Liver (tissue), 9 donors: ENCODE data around the gene ZNF606. TPM values are rescaled to one million over a fixed set of nuclear protein-coding genes. Genes with fewer than 3 reads are reported as not detected.
A peak's percentile ranks its signal among the peaks of the same experiment; 100 is the strongest.

ENCODE experiments used
- DNase-seq: peaks from one replicate; pipeline ENCODE4 v3.0.0-alpha.2; 2017; ENCODE audit warnings: low spot score
- H3K27ac ChIP-seq, 2 donors: one replicate each; pipeline ENCODE4 v1.7.0; 2013; ENCODE audit warnings: inconsistent platforms in 2 of 2, low read length in 2 of 2, control low read depth in 1 of 2, low read depth in 1 of 2, mild to moderate bottlenecking in 1 of 2
- H3K27me3 ChIP-seq, 4 donors: one replicate each; pipeline versions ENCODE4 v1.6.1 to v1.7.0; 2013; ENCODE audit warnings: low read length in 3 of 4, inconsistent platforms in 1 of 4, mild to moderate bottlenecking in 1 of 4, moderate library complexity in 1 of 4; ENCODE audit not compliant: control insufficient read depth in 4 of 4, insufficient read depth in 4 of 4
- H3K36me3 ChIP-seq, 4 donors: one replicate each; pipeline versions ENCODE4 v1.6.1 to v1.7.0; 2013; ENCODE audit warnings: low read length in 3 of 4, mild to moderate bottlenecking in 3 of 4, low read depth in 1 of 4, moderate library complexity in 1 of 4; ENCODE audit not compliant: control insufficient read depth in 4 of 4, insufficient read depth in 3 of 4
- H3K4me1 ChIP-seq, 4 donors: one replicate each; pipeline versions ENCODE4 v1.6.1 to v1.7.0; 2013; ENCODE audit warnings: low read length in 3 of 4, mild to moderate bottlenecking in 3 of 4, moderate library complexity in 1 of 4; ENCODE audit not compliant: control insufficient read depth in 4 of 4, insufficient read depth in 4 of 4
- H3K4me3 ChIP-seq, 3 donors: one replicate each; pipeline versions ENCODE4 v1.6.1 to v1.7.0; 2013; ENCODE audit warnings: low read length in 3 of 3, control low read depth in 1 of 3, low read depth in 1 of 3, mild to moderate bottlenecking in 1 of 3
- H3K9ac ChIP-seq, 2 donors: one replicate each; pipeline ENCODE4 v1.7.0; 2013; ENCODE audit warnings: low read length in 2 of 2, mild to moderate bottlenecking in 2 of 2, moderate library complexity in 2 of 2, control low read depth in 1 of 2, low read depth in 1 of 2
- H3K9me3 ChIP-seq, 4 donors: one replicate each; pipeline versions ENCODE4 v1.6.1 to v1.7.0; 2013; ENCODE audit warnings: low read length in 3 of 4; ENCODE audit not compliant: control insufficient read depth in 4 of 4
- ATF3 ChIP-seq: IDR thresholded peaks from 2 replicates; pipeline ENCODE4 v1.6.1; 2016; ENCODE audit warnings: antibody characterized with exemption
- EGR1 ChIP-seq, 2 donors: IDR thresholded peaks; 2 replicates each; pipeline ENCODE4 v1.6.1; 2016 to 2018; ENCODE audit warnings: antibody characterized with exemption in 2 of 2, low read depth in 2 of 2
- FOXA1 ChIP-seq: IDR thresholded peaks from 2 replicates; pipeline ENCODE4 v1.6.1; 2016; ENCODE audit warnings: antibody characterized with exemption
- FOXA2 ChIP-seq: IDR thresholded peaks from 2 replicates; pipeline ENCODE4 v1.6.1; 2016; ENCODE audit warnings: antibody characterized with exemption
- GABPA ChIP-seq, 2 donors: IDR thresholded peaks in 1 of 2; conservative IDR thresholded peaks in 1 of 2; 2 replicates each; pipeline ENCODE4 v1.6.1; 2016; ENCODE audit warnings: antibody characterized with exemption in 2 of 2, mild to moderate bottlenecking in 1 of 2, moderate library complexity in 1 of 2
- HNF4A ChIP-seq, 2 donors: conservative IDR thresholded peaks; 2 replicates each; pipeline ENCODE4 v1.6.1; 2016; ENCODE audit warnings: antibody characterized with exemption in 2 of 2, mild to moderate bottlenecking in 2 of 2
- HNF4G ChIP-seq: IDR thresholded peaks from 2 replicates; pipeline ENCODE4 v1.6.1; 2016; ENCODE audit warnings: antibody characterized with exemption
- JUND ChIP-seq, 2 donors: IDR thresholded peaks; 2 replicates each; pipeline ENCODE4 v1.6.1; 2016; ENCODE audit warnings: antibody characterized with exemption in 2 of 2
- NR2F2 ChIP-seq: IDR thresholded peaks from 2 replicates; pipeline ENCODE4 v1.6.1; 2016; ENCODE audit warnings: antibody characterized with exemption
- RAD21 ChIP-seq, 2 donors: IDR thresholded peaks; 2 replicates each; pipeline ENCODE4 v1.6.1; 2016; ENCODE audit warnings: antibody characterized with exemption in 2 of 2, mild to moderate bottlenecking in 2 of 2
- REST ChIP-seq: IDR thresholded peaks from 2 replicates; pipeline ENCODE4 v1.6.1; 2016; ENCODE audit warnings: antibody characterized with exemption, mild to moderate bottlenecking
- RXRA ChIP-seq, 2 donors: IDR thresholded peaks; 2 replicates each; pipeline ENCODE4 v1.6.1; 2017 to 2018; ENCODE audit warnings: antibody characterized with exemption in 2 of 2, mild to moderate bottlenecking in 1 of 2
- SP1 ChIP-seq: IDR thresholded peaks from 2 replicates; pipeline ENCODE4 v1.6.1; 2018; ENCODE audit warnings: antibody characterized with exemption, mild to moderate bottlenecking
- TAF1 ChIP-seq: conservative IDR thresholded peaks from 2 replicates; pipeline ENCODE4 v1.6.1; 2016; ENCODE audit warnings: antibody characterized with exemption, mild to moderate bottlenecking
- YY1 ChIP-seq: IDR thresholded peaks from 2 replicates; pipeline ENCODE4 v1.6.1; 2016; ENCODE audit warnings: antibody characterized with exemption, mild to moderate bottlenecking
- WGBS: extraction: QIAGEN DNeasy Blood & Tissue Kit; methylation state at CpG from one replicate; pipeline ENCODE4 v1.1.7; 2013; 5-methylcytosine and 5-hydroxymethylcytosine counted together
- polyA plus RNA-seq, 2 donors: library from polyadenylated mRNA; stranded (reverse) in 1 of 2; unstranded in 1 of 2; fragments of 200-250 nt in 1 of 2; fragments of >200 nt in 1 of 2; fragmentation: Nextera tagmentation in 1 of 2; extraction: Ambion mirVana in 1 of 2; gene quantifications; one replicate each; pipeline versions ENCODE4 v1.2.1 to v1.2.3, GENCODE V29; 2013 to 2015
- total RNA-seq, 2 donors: library from RNA; depleted of rRNA; stranded (reverse); fragments of >200 nt; gene quantifications; one replicate each; pipeline ENCODE4 v1.2.3, GENCODE V29; 2014
- TF ChIP-seq, protein P1 (sequence below): IDR thresholded peaks from 2 replicates; pipeline ENCODE4 v1.6.1; 2016; ENCODE audit warnings: antibody characterized with exemption
- TF ChIP-seq, protein P2 (sequence below): fragments of 150-350 bp; IDR thresholded peaks from 2 replicates; pipeline ENCODE4 v1.5.1; 2017; ENCODE audit warnings: improper control_type of control experiment, low read depth, low read length; ENCODE audit not compliant: missing input control
- TF ChIP-seq, protein P3 (sequence below): IDR thresholded peaks from 2 replicates; pipeline ENCODE4 v1.6.1; 2016; ENCODE audit warnings: antibody characterized with exemption
- donor health status: healthy.
- donor health status: healthy.
- donor health status: healthy.
- donor health status: healthy.
- donor health status: healthy.

The ZNF606 gene
- total and polyA plus RNA-seq, 4 donors: 3.2 to 12.8 (median 6.6) TPM

GRCh38 chr19:58001895-58002369, 688 bp downstream of the ZNF606 start (continued):
- no peak for TF ChIP-seq NR2F2

DNA sequence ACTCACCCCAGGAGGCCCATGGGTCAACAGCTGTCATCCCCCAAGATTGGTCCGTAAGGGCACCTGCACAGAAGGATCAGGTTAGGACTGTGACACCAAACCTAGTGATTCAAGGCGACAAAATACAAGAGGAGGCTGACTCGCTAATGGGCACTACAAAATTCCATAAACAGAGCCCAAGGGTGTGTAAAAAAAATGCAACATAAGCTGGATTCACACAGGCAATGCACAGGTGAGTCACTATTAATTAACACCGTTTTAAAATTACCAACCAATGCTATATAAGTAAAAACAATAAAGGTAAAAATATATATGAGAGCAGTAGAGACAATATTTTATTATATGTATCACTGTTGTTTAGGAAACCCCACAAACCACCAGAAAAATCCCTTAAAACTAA, 1.9 kb downstream of the ZNF606 start:
- Histone ChIP-seq H3K4me1 (peaks cover 7 to 19% (median 13%) of the 10 kb centered on the region in 4 donors), H3K27ac (no peak overlapping the region), H3K4me3 (peak overlapping the region in 2 of 3 donors; percentile 61 to 93), H3K36me3 (peaks cover 19 to 57% (median 55%) of the 10 kb centered on the region in 4 donors), H3K9me3 (peaks cover 42 to 67% (median 48%) of the 10 kb centered on the region in 4 donors), H3K9ac (no peak overlapping the region), H3K27me3 (no peaks in the 10 kb centered on the region)
- 97% methylated on average over 4 of the region's 4 CpGs for WGBS
- TF ChIP-seq JUND (IDR thresholded peaks at IDR 0.05): no peak
- no peak for TF ChIP-seq NR2F2
- no peak for TF ChIP-seq SP1
- TF ChIP-seq ATF3: no peak
- TF ChIP-seq YY1: no peak
- no peak for TF ChIP-seq TAF1
- TF ChIP-seq RAD21 (IDR thresholded peaks at IDR 0.05): no peak
- no peak for TF ChIP-seq HNF4G
- no peak for TF ChIP-seq FOXA2
- no peak for TF ChIP-seq GABPA (IDR thresholded peaks at IDR 0.05 in 1 of 2, conservative IDR thresholded peaks at IDR 0.05 in 1 of 2)
- DNase-seq: no peak

GRCh38 chr19:57992841-57993240, 9.8 kb downstream of the ZNF606 start:
- no peak overlapping the region for H3K27ac ChIP-seq
- DNase-seq: no peak
- no peak overlapping the region for H3K9ac ChIP-seq
- H3K9me3 ChIP-seq: peaks cover 54 to 88% (median 69%) of the 10 kb centered on the region in 4 donors
- peak overlapping the region in 2 of 3 donors; percentile 52 to 65 for H3K4me3 ChIP-seq
- H3K4me1 ChIP-seq: no peaks in the 10 kb centered on the region
- TF ChIP-seq RAD21 (IDR thresholded peaks at IDR 0.05) (no peak), YY1 (no peak), HNF4A (conservative IDR thresholded peaks at IDR 0.05) (no peak), GABPA (IDR thresholded peaks at IDR 0.05 in 1 of 2, conservative IDR thresholded peaks at IDR 0.05 in 1 of 2) (no peak), RXRA (IDR thresholded peaks at IDR 0.05) (no peak), NR2F2 (no peak), TAF1 (no peak), EGR1 (IDR thresholded peaks at IDR 0.05; ENCODE audit: low read depth in 2 of 2) (no peak), SP1 (no peak), FOXA2 (no peak), REST (no peak), ATF3 (no peak), FOXA1 (no peak)
- TF ChIP-seq, protein P1, sequence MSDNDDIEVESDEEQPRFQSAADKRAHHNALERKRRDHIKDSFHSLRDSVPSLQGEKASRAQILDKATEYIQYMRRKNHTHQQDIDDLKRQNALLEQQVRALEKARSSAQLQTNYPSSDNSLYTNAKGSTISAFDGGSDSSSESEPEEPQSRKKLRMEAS: no peak
- TF ChIP-seq, protein P2, sequence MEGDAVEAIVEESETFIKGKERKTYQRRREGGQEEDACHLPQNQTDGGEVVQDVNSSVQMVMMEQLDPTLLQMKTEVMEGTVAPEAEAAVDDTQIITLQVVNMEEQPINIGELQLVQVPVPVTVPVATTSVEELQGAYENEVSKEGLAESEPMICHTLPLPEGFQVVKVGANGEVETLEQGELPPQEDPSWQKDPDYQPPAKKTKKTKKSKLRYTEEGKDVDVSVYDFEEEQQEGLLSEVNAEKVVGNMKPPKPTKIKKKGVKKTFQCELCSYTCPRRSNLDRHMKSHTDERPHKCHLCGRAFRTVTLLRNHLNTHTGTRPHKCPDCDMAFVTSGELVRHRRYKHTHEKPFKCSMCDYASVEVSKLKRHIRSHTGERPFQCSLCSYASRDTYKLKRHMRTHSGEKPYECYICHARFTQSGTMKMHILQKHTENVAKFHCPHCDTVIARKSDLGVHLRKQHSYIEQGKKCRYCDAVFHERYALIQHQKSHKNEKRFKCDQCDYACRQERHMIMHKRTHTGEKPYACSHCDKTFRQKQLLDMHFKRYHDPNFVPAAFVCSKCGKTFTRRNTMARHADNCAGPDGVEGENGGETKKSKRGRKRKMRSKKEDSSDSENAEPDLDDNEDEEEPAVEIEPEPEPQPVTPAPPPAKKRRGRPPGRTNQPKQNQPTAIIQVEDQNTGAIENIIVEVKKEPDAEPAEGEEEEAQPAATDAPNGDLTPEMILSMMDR: no peak
- TF ChIP-seq, protein P3, sequence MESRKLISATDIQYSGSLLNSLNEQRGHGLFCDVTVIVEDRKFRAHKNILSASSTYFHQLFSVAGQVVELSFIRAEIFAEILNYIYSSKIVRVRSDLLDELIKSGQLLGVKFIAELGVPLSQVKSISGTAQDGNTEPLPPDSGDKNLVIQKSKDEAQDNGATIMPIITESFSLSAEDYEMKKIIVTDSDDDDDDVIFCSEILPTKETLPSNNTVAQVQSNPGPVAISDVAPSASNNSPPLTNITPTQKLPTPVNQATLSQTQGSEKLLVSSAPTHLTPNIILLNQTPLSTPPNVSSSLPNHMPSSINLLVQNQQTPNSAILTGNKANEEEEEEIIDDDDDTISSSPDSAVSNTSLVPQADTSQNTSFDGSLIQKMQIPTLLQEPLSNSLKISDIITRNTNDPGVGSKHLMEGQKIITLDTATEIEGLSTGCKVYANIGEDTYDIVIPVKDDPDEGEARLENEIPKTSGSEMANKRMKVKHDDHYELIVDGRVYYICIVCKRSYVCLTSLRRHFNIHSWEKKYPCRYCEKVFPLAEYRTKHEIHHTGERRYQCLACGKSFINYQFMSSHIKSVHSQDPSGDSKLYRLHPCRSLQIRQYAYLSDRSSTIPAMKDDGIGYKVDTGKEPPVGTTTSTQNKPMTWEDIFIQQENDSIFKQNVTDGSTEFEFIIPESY: no peak
- 49% methylated on average over 1 of the region's 1 CpG for WGBS
- no peaks in the 10 kb centered on the region for H3K27me3 ChIP-seq
- peaks cover 13 to 74% (median 66%) of the 10 kb centered on the region in 4 donors for H3K36me3 ChIP-seq
